HG02870 (cell line): ENCODE measurements around the gene PRR5.
"Not testable (repeated sequence)": the region's sequence is repeated elsewhere in the genome, so short reads cannot be mapped to it uniquely, and the experiment has no call there.

Experiments
- ATAC-seq: cut with Tn5 transposase; IDR thresholded peaks from one replicate; pipeline ENCODE4 v1.9.1; 2021; ENCODE audit warnings: mild to moderate bottlenecking, moderate library complexity; ENCODE audit not compliant: unreplicated experiment

The PRR5 gene

GRCh38 chr22:44701824-44702478 is at the start of gene PRR5:
Gene PRR5 (plus strand): TSS chr22:44702204. CDS start chr22:44702475, 271 bp downstream.
- peak; percentile 62 for ATAC-seq

GRCh38 chr22:44652866-44653265 is 49.1 kb upstream of the PRR5 start:
- not testable (repeated sequence) for ATAC-seq

- ATAC-seq, result no peak
These were observed 43.6 kb upstream of the PRR5 start for GRCh38 chr22:44658311-44658953.

GRCh38 chr22:44659140-44659539 is 42.9 kb upstream of the PRR5 start:
- no peak for ATAC-seq

- ATAC-seq, result no peak
These were observed 41.8 kb upstream of the PRR5 start for GRCh38 chr22:44660051-44660830.

- ATAC-seq, result no peak
These were observed 40.9 kb upstream of the PRR5 start for GRCh38 chr22:44661070-44661469.

GRCh38 chr22:44661659-44662569 is 40.1 kb upstream of the PRR5 start:
- ATAC-seq, result no peak

- no peak for ATAC-seq
These were observed 38.6 kb upstream of the PRR5 start for GRCh38 chr22:44663256-44663999.

GRCh38 chr22:44664149-44664548 is 37.9 kb upstream of the PRR5 start:
- ATAC-seq, result no peak

GRCh38 chr22:44665115-44665514 is 36.9 kb upstream of the PRR5 start:
- ATAC-seq, result no peak

GRCh38 chr22:44666207-44666585 is 35.8 kb upstream of the PRR5 start:
- ATAC-seq, result no peak

GRCh38 chr22:44667276-44667675 is 34.7 kb upstream of the PRR5 start:
- ATAC-seq, result no peak

GRCh38 chr22:44667829-44668189 is 34.2 kb upstream of the PRR5 start:
- ATAC-seq, result no peak

- ATAC-seq, result no peak
These were observed 33.7 kb upstream of the PRR5 start for GRCh38 chr22:44668190-44668885.

- no peak for ATAC-seq
These were observed 33.0 kb upstream of the PRR5 start for GRCh38 chr22:44668886-44669521.

- ATAC-seq, result no peak
These were observed 32.4 kb upstream of the PRR5 start for GRCh38 chr22:44669561-44669976.

- no peak for ATAC-seq
These were observed 31.6 kb upstream of the PRR5 start for GRCh38 chr22:44670220-44670988.

- no peak for ATAC-seq
These were observed 30.3 kb upstream of the PRR5 start for GRCh38 chr22:44671742-44672141.
